H1 (cell line): ENCODE results near the gene LRRC56. TPM values are rescaled to one million over a fixed set of nuclear protein-coding genes. Genes with fewer than 3 reads are reported as not detected.

ENCODE experiments used
- CTCF ChIA-PET: fragments of 300-600 bp; sonication (Branson Sonifier 250); formaldehyde crosslinking; loops from one replicate; lab custom pipeline; 2021; ENCODE audit not compliant: partially characterized antibody; lab: Charles Lee
- POLR2A ChIA-PET: fragments of 300-600 bp; sonication (Branson Sonifier 250); formaldehyde crosslinking; loops from one replicate; lab custom pipeline; 2021; ENCODE audit warnings: inconsistent platforms; ENCODE audit not compliant: partially characterized antibody; lab: Charles Lee
- DNase-seq, 2 experiments: peaks; one replicate each; pipeline versions ENCODE4 v3.0.0 to v3.0.0-alpha.2; 2010 to 2022; ENCODE audit warnings: low spot score in 2 of 2, low read depth in 1 of 2, mixed read lengths in 1 of 2
- FAIRE-seq: peaks from 2 replicates; lab custom pipeline; 2011; peaks lifted over from hg19 to GRCh38; lab: Jason Lieb, UNC
- H2AFZ ChIP-seq: 2 replicates; pipeline ENCODE4 v1.8.1; 2012; ENCODE audit warnings: low read length, inconsistent platforms
- H2AK5ac ChIP-seq: 2 replicates; pipeline ENCODE4 v1.6.1; 2013; ENCODE audit warnings: low read depth, low read length
- H2BK120ac ChIP-seq: replicated peaks from 2 replicates; pipeline ENCODE3; 2013; ENCODE audit warnings: low read depth, low read length, inconsistent platforms
- H2BK12ac ChIP-seq: 2 replicates; pipeline ENCODE4 v1.6.1; 2013; ENCODE audit warnings: low read depth, low read length
- H2BK15ac ChIP-seq: 2 replicates; pipeline ENCODE4 v1.6.1; 2013; ENCODE audit warnings: low read length
- H2BK20ac ChIP-seq: 2 replicates; pipeline ENCODE4 v1.6.1; 2013; ENCODE audit warnings: low read length
- H2BK5ac ChIP-seq: 2 replicates; pipeline ENCODE4 v1.6.1; 2013; ENCODE audit warnings: low read depth, low read length
- H3K14ac ChIP-seq: 2 replicates; pipeline ENCODE4 v1.6.1; 2013; ENCODE audit warnings: inconsistent platforms; ENCODE audit not compliant: insufficient read length
- H3K18ac ChIP-seq: 2 replicates; pipeline ENCODE4 v1.6.1; 2013; ENCODE audit warnings: low read length; ENCODE audit errors: extremely low read depth
- H3K23ac ChIP-seq: 2 replicates; pipeline ENCODE4 v1.6.1; 2013; ENCODE audit warnings: inconsistent platforms; ENCODE audit not compliant: insufficient read length
- H3K23me2 ChIP-seq: 2 replicates; pipeline ENCODE4 v1.6.1; 2013; ENCODE audit warnings: low read depth, low read length
- H3K27ac ChIP-seq: 2 replicates; pipeline ENCODE4 v1.6.1; 2011; ENCODE audit warnings: low read depth, low read length, inconsistent platforms
- H3K27me3 ChIP-seq, 4 experiments: replicated peaks in 1 of 4; 1 replicate in 1 of 4; 2 replicates in 3 of 4; pipeline versions ENCODE4 v1.6.1 to v1.8.1; 2011 to 2013; ENCODE audit warnings: low read length in 3 of 4, mild to moderate bottlenecking in 3 of 4, inconsistent platforms in 2 of 4, mixed read lengths in 2 of 4, moderate library complexity in 1 of 4; ENCODE audit not compliant: control insufficient read depth in 3 of 4, insufficient read depth in 3 of 4; ENCODE audit errors: extremely low read depth in 1 of 4
- H3K36me3 ChIP-seq, 4 experiments: 2 replicates each; pipeline versions ENCODE4 v1.6.1 to v1.8.1; 2011 to 2013; ENCODE audit warnings: mild to moderate bottlenecking in 4 of 4, low read length in 3 of 4, moderate library complexity in 2 of 4, control low read depth in 1 of 4, inconsistent platforms in 1 of 4; ENCODE audit not compliant: insufficient read depth in 4 of 4, control insufficient read depth in 2 of 4
- H3K4ac ChIP-seq: replicated peaks from 2 replicates; pipeline ENCODE3; 2013; ENCODE audit warnings: low read length, low read depth, mixed read lengths, inconsistent platforms; ENCODE audit not compliant: insufficient read length
- H3K4me1 ChIP-seq, 4 experiments: replicated peaks in 1 of 4; 1 replicate in 1 of 4; 2 replicates in 3 of 4; pipeline versions ENCODE4 v1.6.1 to v1.8.1; 2011 to 2013; ENCODE audit warnings: low read length in 3 of 4, inconsistent platforms in 2 of 4, mixed read lengths in 1 of 4; ENCODE audit not compliant: insufficient read depth in 4 of 4, control insufficient read depth in 3 of 4
- H3K4me2 ChIP-seq, 2 experiments: 2 replicates each; pipeline versions ENCODE4 v1.6.1 to v1.8.1; 2011 to 2013; ENCODE audit warnings: low read depth in 2 of 2, low read length in 2 of 2, control low read depth in 1 of 2, inconsistent platforms in 1 of 2, mild to moderate bottlenecking in 1 of 2; ENCODE audit not compliant: insufficient read depth in 1 of 2
- H3K4me3 ChIP-seq, 4 experiments: fragments of 200-600, 300-600 bp in 1 of 4; sonication (generic), shearing (Covaris generic), sonication (Bioruptor Twin) in 1 of 4; 2 replicates each; pipeline versions ENCODE4 v1.5.1 to v1.8.1; 2011 to 2016; ENCODE audit warnings: low read length in 4 of 4, low read depth in 3 of 4, control low read depth in 2 of 4, inconsistent platforms in 2 of 4, mild to moderate bottlenecking in 2 of 4, mixed read lengths in 1 of 4, moderate library complexity in 1 of 4; ENCODE audit not compliant: insufficient read depth in 2 of 4; ENCODE audit errors: extremely low read depth in 1 of 4
- H3K56ac ChIP-seq: replicated peaks from 2 replicates; pipeline ENCODE3; 2013; ENCODE audit warnings: low read depth, mild to moderate bottlenecking, mixed read lengths, low read length, inconsistent platforms; ENCODE audit not compliant: insufficient read length
- H3K79me1 ChIP-seq: 2 replicates; pipeline ENCODE4 v1.6.1; 2013; ENCODE audit warnings: low read depth, low read length, control low read depth
- H3K79me2 ChIP-seq, 2 experiments: 2 replicates each; pipeline versions ENCODE4 v1.6.1 to v1.8.1; 2012 to 2013; ENCODE audit warnings: low read length in 2 of 2, mild to moderate bottlenecking in 2 of 2, inconsistent platforms in 1 of 2; ENCODE audit not compliant: insufficient read depth in 2 of 2, control insufficient read depth in 1 of 2
- H3K9ac ChIP-seq, 4 experiments: replicated peaks in 1 of 4; 1 replicate in 1 of 4; 2 replicates in 3 of 4; pipeline versions ENCODE4 v1.6.1 to v1.8.1; 2011 to 2013; ENCODE audit warnings: low read depth in 3 of 4, low read length in 3 of 4, control low read depth in 2 of 4, mild to moderate bottlenecking in 2 of 4, moderate library complexity in 2 of 4, inconsistent platforms in 1 of 4; ENCODE audit errors: extremely low read depth in 1 of 4
- H3K9me3 ChIP-seq, 2 experiments: 2 replicates each; pipeline versions ENCODE4 v1.6.1 to v1.8.1; 2012 to 2013; ENCODE audit warnings: mild to moderate bottlenecking in 2 of 2, moderate library complexity in 2 of 2, control low read depth in 1 of 2, inconsistent platforms in 1 of 2, low read depth in 1 of 2, low read length in 1 of 2, mixed read lengths in 1 of 2; ENCODE audit not compliant: insufficient read depth in 2 of 2
- H4K20me1 ChIP-seq, 2 experiments: replicated peaks in 1 of 2; 2 replicates each; pipeline versions ENCODE3 to v1.8.1; 2011 to 2013; ENCODE audit warnings: inconsistent platforms in 2 of 2, low read length in 2 of 2, mild to moderate bottlenecking in 1 of 2; ENCODE audit not compliant: insufficient read depth in 2 of 2, control insufficient read depth in 1 of 2
- H4K5ac ChIP-seq: 2 replicates; pipeline ENCODE4 v1.6.1; 2013; ENCODE audit warnings: low read length, low read depth, mixed read lengths, inconsistent platforms; ENCODE audit not compliant: insufficient read length
- H4K8ac ChIP-seq: 2 replicates; pipeline ENCODE4 v1.8.0; 2013; ENCODE audit warnings: mild to moderate bottlenecking, moderate library complexity, low read length, inconsistent platforms; ENCODE audit not compliant: insufficient read depth; ENCODE audit errors: extremely low read depth
- H4K91ac ChIP-seq: replicated peaks from 2 replicates; pipeline ENCODE3; 2013; ENCODE audit warnings: low read length, mixed read lengths, inconsistent platforms; ENCODE audit not compliant: insufficient read length
- BCL11A ChIP-seq, 2 experiments: IDR thresholded peaks; one replicate each; pipeline ENCODE4 v1.6.1; 2011; ENCODE audit warnings: low read depth in 2 of 2, low read length in 2 of 2, mild to moderate bottlenecking in 2 of 2
- BRCA1 ChIP-seq: IDR thresholded peaks from 2 replicates; pipeline ENCODE4 v1.6.1; 2012; ENCODE audit warnings: low read depth, low read length, improper control_type of control experiment
- GABPA ChIP-seq: IDR thresholded peaks from 2 replicates; pipeline ENCODE4 v1.6.1; 2011; ENCODE audit warnings: mild to moderate bottlenecking, low read length, moderate library complexity, borderline replicate concordance; ENCODE audit not compliant: insufficient read depth
- HDAC2 ChIP-seq, 2 experiments: fragments of 300-600 bp in 1 of 2; sonication (generic) in 1 of 2; IDR thresholded peaks; 2 replicates each; pipeline ENCODE4 v1.6.1; 2011 to 2012; ENCODE audit warnings: low read depth in 2 of 2, low read length in 2 of 2, mild to moderate bottlenecking in 2 of 2, moderate library complexity in 2 of 2, borderline replicate concordance in 1 of 2, inconsistent platforms in 1 of 2
- POLR2A ChIP-seq, 2 experiments: IDR thresholded peaks; 1 replicate in 1 of 2; 2 replicates in 1 of 2; pipeline ENCODE4 v1.6.1; 2011; ENCODE audit warnings: low read depth in 2 of 2, low read length in 2 of 2, mild to moderate bottlenecking in 2 of 2; ENCODE audit errors: control extremely low read depth in 1 of 2
- POU5F1 ChIP-seq: IDR thresholded peaks from 2 replicates; pipeline ENCODE4 v1.6.1; 2011; ENCODE audit warnings: low read depth, mild to moderate bottlenecking, low read length, moderate library complexity
- RNF2 ChIP-seq: fragments of 200-900, 300-1000 bp; sonication (generic); IDR thresholded peaks from 2 replicates; pipeline ENCODE4 v1.7.1; 2016; ENCODE audit warnings: borderline replicate concordance, low read depth, mild to moderate bottlenecking, antibody characterized with exemption, low read length; ENCODE audit not compliant: poor library complexity, severe bottlenecking; ENCODE audit errors: missing control alignments
- WGBS, 2 experiments: shearing (Covaris generic) in 1 of 2; methylation state at CpG; one replicate each; pipeline versions ENCODE4 v1.1.6 to v1.1.7; 2013 to 2015; ENCODE audit warnings: low lambda C conversion rate in 2 of 2, mixed read lengths in 2 of 2, inconsistent platforms in 1 of 2, low coverage in 1 of 2, missing lambda C conversion rate in 1 of 2; ENCODE audit not compliant: insufficient replicate concordance in 2 of 2, insufficient coverage in 1 of 2, insufficient read length in 1 of 2; ENCODE audit errors: extremely low coverage in 1 of 2, missing lambda C conversion rate in 1 of 2; 5-methylcytosine and 5-hydroxymethylcytosine counted together
- polyA plus RNA-seq, 7 experiments: library from polyadenylated mRNA; depleted of rRNA in 3 of 7; stranded (reverse) in 5 of 7; unstranded in 2 of 7; fragments of >200 nt in 5 of 7; fragments of 200-250 nt in 2 of 7; gene quantifications; 1 replicate in 5 of 7; 2 replicates in 1 of 7; 4 replicates in 1 of 7; pipeline versions ENCODE4 v1.2.1 to v1.2.3, GENCODE V29; 2011 to 2013; ENCODE audit warnings: missing spikeins in 2 of 7, mixed read lengths in 2 of 7
- total RNA-seq: library from RNA; stranded (reverse); fragmentation: NEBNext Ultra II Directional; extraction: Animal tissue kit (Norgen Biotek cat#: 25700); gene quantifications from 2 replicates; pipeline ENCODE4 v1.2.1, GENCODE V29; 2021
- TF ChIP-seq, protein P1 (sequence below): IDR thresholded peaks from 2 replicates; pipeline ENCODE4 v1.6.1; 2011; ENCODE audit warnings: low read length, improper control_type of control experiment
- TF ChIP-seq, protein P2 (sequence below): IDR thresholded peaks from 2 replicates; pipeline ENCODE4 v1.6.1; 2012; ENCODE audit warnings: inconsistent platforms

Gene LRRC56
- total and polyA plus RNA-seq, 2 of the 8 experiments (the other 6 are each of a cell fraction or from before 2014, with no cell fraction given): 0.94 to 1.9 TPM

DNA sequence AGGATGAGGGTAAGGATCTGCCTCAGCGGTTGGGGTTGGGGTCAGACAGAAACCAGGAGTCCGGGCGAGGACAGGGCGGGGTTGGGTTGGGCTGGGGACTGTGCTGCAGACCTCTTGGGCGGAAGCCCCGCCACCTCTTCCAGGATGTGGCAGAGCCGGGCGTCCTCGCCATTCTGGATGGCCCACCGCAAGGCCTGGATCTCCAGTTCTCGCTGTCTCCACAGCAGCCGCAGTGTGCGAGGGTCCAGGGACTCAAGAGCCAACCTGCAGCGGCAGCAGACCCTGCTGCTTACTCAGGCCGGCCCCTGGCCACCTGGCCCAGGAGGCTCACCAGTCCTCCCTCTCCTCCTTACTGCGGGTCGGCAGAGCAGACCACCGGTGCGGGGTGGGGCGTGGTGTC, 21.2 kb downstream of the LRRC56 start:
- ChIA-PET POLR2A (interaction anchor here (1.1 to 2.4 kb wide), 4 partner anchors 8 to 261 kb away, joined by 3 to 12 read pairs (median 4); no protein-coding TSS in a partner anchor), CTCF (interaction anchor here (0.6 to 1.5 kb wide), 4 partner anchors 17 to 139 kb away, joined by 3 to 5 read pairs (median 4); partner anchors contain the start of genes IRF7 and PHRF1)
- DNase-seq (no peak), FAIRE-seq (no peak)
- H3K18ac ChIP-seq: no peak overlapping the region
- no peak overlapping the region for H2AFZ ChIP-seq
- H3K4me3 ChIP-seq: no peak overlapping the region
- H2BK120ac ChIP-seq: no peak overlapping the region
- H2BK15ac ChIP-seq: no peak overlapping the region; the same call in 1 of the 2 replicates
- no peak overlapping the region for H3K23ac ChIP-seq
- H3K9ac ChIP-seq: no peak overlapping the region
- H2BK5ac ChIP-seq: no peak overlapping the region
- peaks cover 0 to 4% of the 10 kb centered on the region in 2 experiments; a peak in 1 of 4 replicates for H3K79me2 ChIP-seq
- H2BK20ac ChIP-seq: no peak overlapping the region
- no peaks in the 10 kb centered on the region for H3K9me3 ChIP-seq
- H3K4me1 ChIP-seq: peaks cover 0 to 37% (median 12%) of the 10 kb centered on the region in 4 experiments; a peak in 6 of 7 replicates
- no peak overlapping the region for H3K14ac ChIP-seq
- peaks cover 19% of the 10 kb centered on the region; the same call in 1 of the 2 replicates for H3K23me2 ChIP-seq
- H4K20me1 ChIP-seq: peaks cover 9 to 13% of the 10 kb centered on the region in 2 experiments
- H4K91ac ChIP-seq: no peak overlapping the region
- H4K8ac ChIP-seq: no peak overlapping the region
- peaks cover 8% of the 10 kb centered on the region for H3K79me1 ChIP-seq
- no peak overlapping the region for H3K4ac ChIP-seq
- H2AK5ac ChIP-seq: 0 out of 2 replicates have a peak overlapping the region, but pooled peaks have one; percentile 6
- no peak overlapping the region for H3K4me2 ChIP-seq
- TF ChIP-seq, protein P1, sequence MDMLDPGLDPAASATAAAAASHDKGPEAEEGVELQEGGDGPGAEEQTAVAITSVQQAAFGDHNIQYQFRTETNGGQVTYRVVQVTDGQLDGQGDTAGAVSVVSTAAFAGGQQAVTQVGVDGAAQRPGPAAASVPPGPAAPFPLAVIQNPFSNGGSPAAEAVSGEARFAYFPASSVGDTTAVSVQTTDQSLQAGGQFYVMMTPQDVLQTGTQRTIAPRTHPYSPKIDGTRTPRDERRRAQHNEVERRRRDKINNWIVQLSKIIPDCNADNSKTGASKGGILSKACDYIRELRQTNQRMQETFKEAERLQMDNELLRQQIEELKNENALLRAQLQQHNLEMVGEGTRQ: no peak
- TF ChIP-seq, protein P2, sequence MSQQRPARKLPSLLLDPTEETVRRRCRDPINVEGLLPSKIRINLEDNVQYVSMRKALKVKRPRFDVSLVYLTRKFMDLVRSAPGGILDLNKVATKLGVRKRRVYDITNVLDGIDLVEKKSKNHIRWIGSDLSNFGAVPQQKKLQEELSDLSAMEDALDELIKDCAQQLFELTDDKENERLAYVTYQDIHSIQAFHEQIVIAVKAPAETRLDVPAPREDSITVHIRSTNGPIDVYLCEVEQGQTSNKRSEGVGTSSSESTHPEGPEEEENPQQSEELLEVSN: no peak
- TF ChIP-seq BCL11A (IDR thresholded peaks at IDR 0.05; ENCODE audit: low read depth in 2 of 2, low read length in 2 of 2) (no peak), POU5F1 (no peak), HDAC2 (IDR thresholded peaks at IDR 0.05; ENCODE audit: borderline replicate concordance in 1 of 2, low read depth in 2 of 2, low read length in 2 of 2) (no peak), RNF2 (no peak), BRCA1 (no peak), POLR2A (IDR thresholded peaks at IDR 0.05; ENCODE audit: control extremely low read depth in 1 of 2, low read depth in 2 of 2, low read length in 2 of 2) (no peak), GABPA (no peak)
- no peak overlapping the region for H3K56ac ChIP-seq
- H3K36me3 ChIP-seq: peaks cover 0 to 8% (median under 1%) of the 10 kb centered on the region in 4 experiments; a peak in 2 of 8 replicates
- H3K27ac ChIP-seq: no peak overlapping the region
- 91% methylated on average over 20 of the region's 20 CpGs; no CpG with 5 or more reads in 1 of the 2 experiments for WGBS, 2 experiments
- H4K5ac ChIP-seq: no peak overlapping the region
- H2BK12ac ChIP-seq: no peak overlapping the region
- peaks cover 13 to 29% (median 26%) of the 10 kb centered on the region in 4 experiments for H3K27me3 ChIP-seq
